Measurements from ENCODE around the gene CBFA2T3. TPM values are rescaled to one million over a fixed set of nuclear protein-coding genes. Genes with fewer than 3 reads are reported as not detected.

CBFA2T3 gene
- total and polyA plus RNA-seq, 2 of the 13 experiments (the other 11 are each of a cell fraction or from before 2014, with no cell fraction given) = 0.05 TPM; not detected in 1

DNA sequence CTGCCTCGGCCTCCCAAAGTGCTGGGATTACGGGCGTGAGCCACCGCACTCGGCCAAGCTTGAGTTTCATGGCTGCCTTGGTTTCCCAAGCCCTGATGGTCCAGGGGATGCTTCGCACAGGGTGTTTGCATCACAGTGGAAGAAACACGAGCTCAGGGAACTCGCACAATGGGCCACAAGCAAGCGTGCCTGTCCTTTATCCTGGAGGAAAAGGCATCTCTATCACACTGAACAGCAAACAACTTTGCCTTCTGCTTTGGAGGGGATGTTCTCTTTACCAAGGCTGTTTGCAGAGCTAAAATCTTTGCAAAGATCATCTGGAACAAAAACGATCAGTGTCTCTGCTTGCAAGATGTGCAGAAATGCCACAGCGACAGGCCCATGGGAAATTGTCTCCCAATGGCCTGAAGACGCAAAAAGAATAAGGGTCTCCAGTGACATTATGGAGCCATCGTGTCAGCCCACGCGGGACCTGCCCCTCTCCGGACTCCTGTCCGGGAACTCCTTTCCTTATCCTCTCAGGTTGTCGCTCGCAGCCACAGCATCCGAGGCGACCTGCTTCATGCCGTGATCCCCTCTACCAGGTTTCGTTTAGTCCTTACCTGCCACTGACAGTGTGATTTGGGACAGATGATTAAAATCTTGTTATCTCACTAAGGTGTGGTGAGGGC is 44.1 kb upstream of the CBFA2T3 start (continued):
- TF ChIP-seq ZNF446 (CRISPR knock-in tag; IDR thresholded peaks at IDR 0.05) = no peak

DNA sequence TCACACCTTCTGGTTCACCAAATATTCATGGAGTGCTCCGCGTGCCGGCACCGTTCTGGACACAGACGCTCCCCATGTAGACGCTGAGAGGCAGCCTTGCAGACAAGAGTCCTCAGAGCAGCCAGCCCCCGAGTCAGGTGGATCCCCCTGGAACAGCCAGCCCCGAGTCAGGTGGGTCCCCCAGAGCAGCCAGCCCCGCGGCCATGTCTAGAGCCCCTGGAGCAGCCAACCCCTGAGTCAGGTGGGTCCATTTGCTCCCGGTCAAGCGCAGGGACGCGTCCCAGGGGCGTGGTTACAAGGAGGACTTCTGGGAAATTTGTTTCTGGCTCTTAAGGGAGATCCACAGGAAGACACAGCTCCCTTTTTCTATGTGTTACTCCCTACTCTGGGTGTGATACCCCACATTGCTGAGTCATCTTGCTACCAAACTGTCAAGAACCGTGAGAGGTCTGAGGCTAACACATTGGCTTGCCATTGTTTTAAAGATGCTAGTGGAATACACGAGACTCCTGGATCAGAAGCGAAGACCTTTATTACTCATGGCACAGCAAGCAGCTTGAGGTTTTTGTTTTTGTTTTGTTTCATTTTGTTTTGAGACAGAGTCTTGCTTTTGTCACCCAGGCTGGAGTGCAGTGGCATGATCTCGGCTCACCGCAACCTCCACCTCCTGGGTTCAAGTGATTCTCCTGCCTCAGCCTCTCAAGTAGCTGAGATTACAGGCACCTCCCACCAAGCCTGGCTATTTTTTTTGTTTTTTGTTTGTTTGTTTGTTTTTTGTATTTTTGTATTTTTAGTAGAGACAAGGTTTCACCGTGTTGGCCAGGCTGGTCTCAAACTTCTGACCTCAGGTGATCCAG is 43.3 kb upstream of the CBFA2T3 start:
- Histone ChIP-seq H3K27me3 (ENCODE audit: control insufficient read depth in 1 of 2, insufficient read depth in 2 of 2, low read length in 2 of 2) (peaks cover 23 to 77% of the 10 kb centered on the region in 2 experiments), H3K4me1 (ENCODE audit: insufficient read depth, low read length) (no peaks in the 10 kb centered on the region), H3K4me2 (ENCODE audit: low read depth, low read length) (no peak overlapping the region), H3K4me3 (replicated peaks in 1 of 3; ENCODE audit: insufficient read depth in 1 of 3, low read depth in 2 of 3, low read length in 3 of 3) (no peak overlapping the region), H4K20me1 (ENCODE audit: insufficient read depth, low read length) (no peaks in the 10 kb centered on the region; the same call in 1 of the 2 replicates), H3K9me3 (ENCODE audit: low read length) (no peaks in the 10 kb centered on the region), H3K36me3 (replicated peaks in 1 of 2; ENCODE audit: control insufficient read depth in 1 of 2, insufficient read depth in 2 of 2, low read length in 2 of 2) (no peaks in the 10 kb centered on the region), H3K27ac (ENCODE audit: extremely low read length, insufficient read depth, low read length) (no peak overlapping the region), H3K9ac (ENCODE audit: insufficient read depth, low read depth, low read length) (no peak overlapping the region), H2AFZ (ENCODE audit: low read length) (no peak overlapping the region), H3K79me2 (ENCODE audit: insufficient read depth, low read length) (no peaks in the 10 kb centered on the region)
- DNase-seq (ENCODE audit: low spot score) (no peak), FAIRE-seq (no peak), ATAC-seq (no peak)
- ChIA-PET POLR2A (no interaction called here), CTCF (ENCODE audit: low intra/inter-chr PET ratio, low total read pairs) (no interaction called here)
- TF ChIP-seq MAFK (conservative IDR thresholded peaks at IDR 0.05 in 1 of 2, IDR thresholded peaks at IDR 0.05 in 1 of 2; ENCODE audit: low read length in 2 of 2) (peak; percentile 37 to 45), NFE2L2 (IDR thresholded peaks at IDR 0.05; ENCODE audit: low read length) (peak; percentile 83), MLXIP (CRISPR knock-in tag; IDR thresholded peaks at IDR 0.05; ENCODE audit: borderline replicate concordance) (no peak)
- BruUV-seq (replicated peaks) = no TSS peak
- intact Hi-C loops (cut with micrococcal nuclease; ENCODE audit: unreplicated experiment) (no loop called here), in situ Hi-C loops (cut with HindIII; ENCODE audit: extremely low pct_ligation_motif_present, low pct_unique_long_range_greater_than_20kb) (no loop called here)
- 37% methylated on average over 18 of the region's 21 CpGs for WGBS (ENCODE audit: low lambda C conversion rate)

All from HepG2 (cell line).